Endothelial cell of umbilical vein (primary cell): ENCODE data around the gene VGLL3. TPM values are rescaled to one million over a fixed set of nuclear protein-coding genes. Genes with fewer than 3 reads are reported as not detected.

ENCODE experiments used
- BruUV-seq: library from RNA; stranded (reverse); fragments of 400-500 nt; replicated peaks from 2 replicates; lab custom pipeline; 2021; lab: Mats Ljungman, UMichigan
- CTCF ChIA-PET: fragments of 300-600, 350-600 bp; sonication (Branson Sonifier 250); formaldehyde crosslinking; loops from one replicate; lab custom pipeline; 2021; ENCODE audit warnings: antibody characterized with exemption, inconsistent platforms; lab: Charles Lee
- POLR2A ChIA-PET: fragments of 300-600, 350-600 bp; sonication (Branson Sonifier 250); formaldehyde crosslinking; loops from one replicate; lab custom pipeline; 2021; ENCODE audit warnings: antibody characterized with exemption, inconsistent platforms; lab: Charles Lee
- DNase-seq: peaks from one replicate; pipeline ENCODE4 v3.0.0-alpha.2; 2011; ENCODE audit warnings: low read depth, low spot score
- FAIRE-seq: peaks from 2 replicates; lab custom pipeline; 2011; peaks lifted over from hg19 to GRCh38; lab: Jason Lieb, UNC
- H2AFZ ChIP-seq: 2 replicates; pipeline ENCODE4 v1.6.0; 2012; ENCODE audit warnings: low read depth, low read length, control low read depth, inconsistent platforms
- H3K27ac ChIP-seq: 2 replicates; pipeline ENCODE4 v1.5.1; 2011; ENCODE audit warnings: low read depth, mild to moderate bottlenecking, control low read depth, low read length, moderate library complexity; ENCODE audit not compliant: insufficient read depth
- H3K27me3 ChIP-seq, 2 experiments: 2 replicates each; pipeline versions ENCODE4 v1.6.0 to v1.6.1; 2011; ENCODE audit warnings: low read length in 2 of 2, mixed read lengths in 1 of 2; ENCODE audit not compliant: control insufficient read depth in 2 of 2, insufficient read depth in 2 of 2
- H3K36me3 ChIP-seq, 2 experiments: 2 replicates in 1 of 2; 3 replicates in 1 of 2; pipeline ENCODE4 v1.5.1; 2011; ENCODE audit warnings: low read length in 2 of 2, mild to moderate bottlenecking in 1 of 2, moderate library complexity in 1 of 2; ENCODE audit not compliant: control insufficient read depth in 2 of 2, insufficient read depth in 2 of 2; ENCODE audit errors: extremely low read depth in 1 of 2
- H3K4me1 ChIP-seq: 3 replicates; pipeline ENCODE4 v1.5.1; 2011; ENCODE audit warnings: mild to moderate bottlenecking, low read length; ENCODE audit not compliant: control insufficient read depth, insufficient read depth; ENCODE audit errors: extremely low read depth
- H3K4me2 ChIP-seq: 2 replicates; pipeline ENCODE4 v1.6.1; 2011; ENCODE audit warnings: low read length, control low read depth, mixed read lengths; ENCODE audit not compliant: insufficient read depth
- H3K4me3 ChIP-seq, 3 experiments: fragments of 200-600 bp in 1 of 3; sonication (generic), shearing (Covaris generic) in 1 of 3; replicated peaks in 1 of 3; 2 replicates each; pipeline ENCODE4 v1.5.1; 2011 to 2016; ENCODE audit warnings: control low read depth in 3 of 3, low read length in 3 of 3, mild to moderate bottlenecking in 2 of 3, inconsistent platforms in 1 of 3, low read depth in 1 of 3, moderate library complexity in 1 of 3; ENCODE audit not compliant: insufficient read depth in 1 of 3
- H3K79me2 ChIP-seq: 2 replicates; pipeline ENCODE4 v1.6.0; 2012; ENCODE audit warnings: low read length, inconsistent platforms; ENCODE audit not compliant: control insufficient read depth, insufficient read depth
- H3K9ac ChIP-seq: replicated peaks from 2 replicates; pipeline ENCODE3; 2011; ENCODE audit warnings: low read length, control low read depth; ENCODE audit not compliant: insufficient read depth; ENCODE audit errors: extremely low read depth
- H3K9me1 ChIP-seq: replicated peaks from 3 replicates; pipeline ENCODE4 v1.6.0; 2011; ENCODE audit warnings: mild to moderate bottlenecking, low read length; ENCODE audit not compliant: control insufficient read depth, insufficient read depth; ENCODE audit errors: extremely low read depth
- H3K9me3 ChIP-seq: replicated peaks from 2 replicates; pipeline ENCODE4 v1.5.1; 2012; ENCODE audit warnings: low read length, inconsistent platforms; ENCODE audit not compliant: control insufficient read depth, insufficient read depth
- H4K20me1 ChIP-seq: replicated peaks from 2 replicates; pipeline ENCODE3; 2011; ENCODE audit warnings: mild to moderate bottlenecking, low read length; ENCODE audit not compliant: control insufficient read depth, insufficient read depth; ENCODE audit errors: extremely low read depth
- EZH2 ChIP-seq: IDR thresholded peaks from 2 replicates; pipeline ENCODE4 v1.6.1; 2012; ENCODE audit warnings: borderline replicate concordance, low read depth, mild to moderate bottlenecking, moderate library complexity, low read length, inconsistent platforms; ENCODE audit not compliant: severe bottlenecking
- FOS ChIP-seq: IDR thresholded peaks from 2 replicates; pipeline ENCODE4 v1.6.1; 2011; ENCODE audit warnings: mild to moderate bottlenecking, low read length, moderate library complexity, borderline replicate concordance; ENCODE audit not compliant: insufficient read depth
- GATA2 ChIP-seq: IDR thresholded peaks from 2 replicates; pipeline ENCODE4 v1.7.0; 2011; ENCODE audit warnings: low read depth, mild to moderate bottlenecking, moderate library complexity, mixed read lengths, low read length; ENCODE audit not compliant: insufficient read length, insufficient read depth
- JUN ChIP-seq: IDR thresholded peaks from 2 replicates; pipeline ENCODE4 v1.6.1; 2011; ENCODE audit warnings: borderline replicate concordance, low read depth; ENCODE audit not compliant: insufficient read length, insufficient read depth
- MYC ChIP-seq: IDR thresholded peaks from one replicate; pipeline ENCODE4 v1.6.1; 2011; ENCODE audit warnings: mild to moderate bottlenecking, low read depth, low read length
- POLR2A ChIP-seq: IDR thresholded peaks from 2 replicates; pipeline ENCODE4 v1.6.1; 2012; ENCODE audit warnings: low read depth, mild to moderate bottlenecking, control low read depth, low read length
- POLR2AphosphoS5 ChIP-seq: IDR thresholded peaks from 2 replicates; pipeline ENCODE4 v1.6.1; 2012; ENCODE audit warnings: low read depth, mild to moderate bottlenecking, control low read depth, low read length, moderate library complexity; ENCODE audit not compliant: insufficient read depth
- dilution Hi-C: fragments of 300-500 bp; cut with MboI; formaldehyde crosslinking; loops from one replicate; pipeline ENCODE4 v1.15.0; 2019; ENCODE audit warnings: low sequenced_read_pairs; ENCODE audit not compliant: extremely low pct_ligation_motif_present
- intact Hi-C: fragments of 100-400 bp; cut with micrococcal nuclease; formaldehyde crosslinking; loops from one replicate; pipeline ENCODE4 v1.10.0; 2022
- polyA plus RNA-seq, 4 experiments: library from polyadenylated mRNA; depleted of rRNA in 3 of 4; stranded (reverse) in 3 of 4; unstranded in 1 of 4; fragments of >200 nt; gene quantifications; 2 replicates each; pipeline versions ENCODE4 v1.2.1 to v1.2.3, GENCODE V29; 2011 to 2012; ENCODE audit warnings: missing spikeins in 1 of 4
- total RNA-seq: library from RNA; stranded (reverse); gene quantifications from 2 replicates; pipeline ENCODE4 v1.2.3, GENCODE V29; 2021
- TF ChIP-seq, protein P1 (sequence below): IDR thresholded peaks from 2 replicates; pipeline ENCODE4 v1.6.1; 2011; ENCODE audit not compliant: insufficient read depth, insufficient read length
- TF ChIP-seq, protein P2 (sequence below), 2 donors: IDR thresholded peaks; 1 replicate in 1 of 2; 2 replicates in 1 of 2; pipeline ENCODE4 v1.5.1; 2011; ENCODE audit warnings: low read length in 2 of 2, mild to moderate bottlenecking in 2 of 2, moderate library complexity in 2 of 2, control low read depth in 1 of 2, inconsistent platforms in 1 of 2, low read depth in 1 of 2; ENCODE audit not compliant: insufficient read depth in 1 of 2; ENCODE audit errors: extremely low read depth in 1 of 2

VGLL3 gene
- total and polyA plus RNA-seq, 2 donors (not counting 3 experiments of a cell fraction or from before 2014, with no cell fraction given), result 4.2 to 12.0 TPM

DNA sequence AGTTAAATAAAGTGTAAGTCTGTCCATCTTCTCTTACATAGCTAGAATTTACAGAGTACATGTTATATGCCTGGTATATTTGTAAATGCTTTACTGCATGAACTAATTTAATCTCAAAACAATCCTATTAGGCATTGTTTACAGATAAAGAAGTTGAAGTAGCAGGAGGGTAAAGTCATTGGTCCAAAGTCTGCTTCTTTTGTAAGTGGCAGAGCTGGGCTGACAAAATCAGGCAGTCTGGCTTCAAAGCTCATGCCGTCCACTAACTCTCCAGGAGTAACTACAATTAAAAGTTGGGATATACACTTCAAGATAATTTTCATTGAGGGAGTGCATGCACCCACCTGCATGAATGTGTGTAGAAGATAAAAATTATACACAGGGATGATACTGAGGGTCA is 27.3 kb downstream of the VGLL3 start:
- ChIA-PET CTCF (interaction anchor here (0.6 kb wide), 1 partner anchor 18 kb away, joined by 3 read pairs; no protein-coding TSS in a partner anchor), POLR2A (no interaction called here)
- no peaks in the 10 kb centered on the region for H3K9me3 ChIP-seq
- intact Hi-C loops, result no loop called here
- no TSS peak for BruUV-seq
- dilution Hi-C loops, result no loop called here
- no peaks in the 10 kb centered on the region for H3K9me1 ChIP-seq
- H3K27ac ChIP-seq, result no peak overlapping the region
- H3K4me1 ChIP-seq, result peaks cover 9% of the 10 kb centered on the region
- H3K27me3 ChIP-seq, result no peaks in the 10 kb centered on the region
- TF ChIP-seq EZH2 (no peak), POLR2AphosphoS5 (no peak)
- TF ChIP-seq, protein P1, sequence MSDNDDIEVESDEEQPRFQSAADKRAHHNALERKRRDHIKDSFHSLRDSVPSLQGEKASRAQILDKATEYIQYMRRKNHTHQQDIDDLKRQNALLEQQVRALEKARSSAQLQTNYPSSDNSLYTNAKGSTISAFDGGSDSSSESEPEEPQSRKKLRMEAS, result no peak
- no peaks in the 10 kb centered on the region for H3K79me2 ChIP-seq
- DNase-seq (no peak), FAIRE-seq (no peak)
- H3K36me3 ChIP-seq, result no peaks in the 10 kb centered on the region
- no peak overlapping the region for H3K4me3 ChIP-seq
- no peaks in the 10 kb centered on the region for H4K20me1 ChIP-seq
- H2AFZ ChIP-seq, result no peak overlapping the region
- H3K4me2 ChIP-seq, result no peak overlapping the region
- H3K9ac ChIP-seq, result no peak overlapping the region

DNA sequence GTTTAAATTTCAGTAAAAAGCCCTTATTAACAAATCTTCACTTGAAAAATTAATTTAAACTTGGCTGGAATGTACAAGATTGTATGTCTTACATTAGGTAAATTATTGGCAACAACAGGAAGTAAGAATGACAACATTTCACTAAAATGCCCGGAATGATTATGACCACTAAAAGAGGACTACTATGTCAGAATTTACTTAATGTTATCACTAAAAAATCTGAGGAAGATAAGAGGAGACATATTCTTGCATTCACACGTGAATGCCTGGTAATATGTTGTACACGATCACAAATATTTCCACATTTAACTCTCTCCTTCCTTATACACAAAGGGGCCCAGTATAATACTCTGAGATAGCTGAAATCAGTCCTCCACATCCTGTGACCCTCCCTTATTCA is 29.7 kb downstream of the VGLL3 start:
- no TSS peak for BruUV-seq
- peak overlapping the region; percentile 35 for H3K4me2 ChIP-seq
- no peak overlapping the region for H3K27ac ChIP-seq
- intact Hi-C loops, result no loop called here
- H3K9me1 ChIP-seq, result no peaks in the 10 kb centered on the region
- TF ChIP-seq EZH2 (no peak), JUN (no peak), POLR2A (no peak), FOS (no peak), GATA2 (no peak), POLR2AphosphoS5 (no peak), MYC (no peak)
- TF ChIP-seq, protein P2, sequence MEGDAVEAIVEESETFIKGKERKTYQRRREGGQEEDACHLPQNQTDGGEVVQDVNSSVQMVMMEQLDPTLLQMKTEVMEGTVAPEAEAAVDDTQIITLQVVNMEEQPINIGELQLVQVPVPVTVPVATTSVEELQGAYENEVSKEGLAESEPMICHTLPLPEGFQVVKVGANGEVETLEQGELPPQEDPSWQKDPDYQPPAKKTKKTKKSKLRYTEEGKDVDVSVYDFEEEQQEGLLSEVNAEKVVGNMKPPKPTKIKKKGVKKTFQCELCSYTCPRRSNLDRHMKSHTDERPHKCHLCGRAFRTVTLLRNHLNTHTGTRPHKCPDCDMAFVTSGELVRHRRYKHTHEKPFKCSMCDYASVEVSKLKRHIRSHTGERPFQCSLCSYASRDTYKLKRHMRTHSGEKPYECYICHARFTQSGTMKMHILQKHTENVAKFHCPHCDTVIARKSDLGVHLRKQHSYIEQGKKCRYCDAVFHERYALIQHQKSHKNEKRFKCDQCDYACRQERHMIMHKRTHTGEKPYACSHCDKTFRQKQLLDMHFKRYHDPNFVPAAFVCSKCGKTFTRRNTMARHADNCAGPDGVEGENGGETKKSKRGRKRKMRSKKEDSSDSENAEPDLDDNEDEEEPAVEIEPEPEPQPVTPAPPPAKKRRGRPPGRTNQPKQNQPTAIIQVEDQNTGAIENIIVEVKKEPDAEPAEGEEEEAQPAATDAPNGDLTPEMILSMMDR (IDR thresholded peaks at IDR 0.05; ENCODE audit: extremely low read depth in 1 of 2, insufficient read depth in 1 of 2, low read depth in 1 of 2, low read length in 2 of 2), result no peak
- TF ChIP-seq, protein P1, result no peak
- dilution Hi-C loops, result no loop called here
- H4K20me1 ChIP-seq, result no peaks in the 10 kb centered on the region
- ChIA-PET CTCF (interaction anchor here (2.1 to 2.2 kb wide), 2 partner anchors 16 to 121 kb away, joined by 4 to 8 read pairs; no protein-coding TSS in a partner anchor), POLR2A (no interaction called here)
- no peaks in the 10 kb centered on the region for H3K27me3 ChIP-seq
- H3K9me3 ChIP-seq, result no peaks in the 10 kb centered on the region
- FAIRE-seq (no peak), DNase-seq (no peak)
- no peak overlapping the region for H3K4me3 ChIP-seq
- no peaks in the 10 kb centered on the region for H3K36me3 ChIP-seq
- H3K9ac ChIP-seq, result no peak overlapping the region
- peaks cover 9% of the 10 kb centered on the region for H3K4me1 ChIP-seq
- H2AFZ ChIP-seq, result no peak overlapping the region
- H3K79me2 ChIP-seq, result no peaks in the 10 kb centered on the region
